ENCODE measurements around the gene HRNR.

- TF ChIP-seq CTCF (IDR thresholded peaks at IDR 0.05) (no peak), POLR2AphosphoS5 (IDR thresholded peaks at IDR 0.05) (peak in 1 of 3 donors; percentile 12), EP300 (IDR thresholded peaks at IDR 0.05) (no peak), POLR2A (IDR thresholded peaks at IDR 0.05) (no peak)
Observed at GRCh38 chr1:152167835-152168534, 56.0 kb downstream of the HRNR start.
